PC-3 (cell line): ENCODE data around the gene B4GALT3. TPM values are rescaled to one million over a fixed set of nuclear protein-coding genes. Genes with fewer than 3 reads are reported as not detected.

Experiments used
- ATAC-seq: fragments of 200-7000 bp; cut with Tn5 transposase; 2 replicates; pipeline ENCODE4 v1.9.1; 2020; ENCODE audit warnings: mild to moderate bottlenecking, moderate library complexity
- Bru-seq: library from RNA; stranded (reverse); fragments of 400-500 nt; gene quantifications from one replicate; lab custom pipeline; 2021; lab: Mats Ljungman, UMichigan
- BruChase-seq, 2 experiments: library from RNA; stranded (reverse); fragments of 400-500 nt; gene quantifications; one replicate each; lab custom pipeline; 2021; lab: Mats Ljungman, UMichigan
- BruUV-seq: library from RNA; stranded (reverse); fragments of 400-500 nt; replicated peaks from 2 replicates; lab custom pipeline; 2021; lab: Mats Ljungman, UMichigan
- CTCF ChIA-PET: fragments of 300-600 bp; sonication (Branson Sonifier 250); formaldehyde crosslinking; loops from one replicate; lab custom pipeline; 2022; ENCODE audit warnings: antibody characterized with exemption; lab: Charles Lee
- POLR2A ChIA-PET: fragments of 300-600 bp; sonication (Branson Sonifier 250); formaldehyde crosslinking; loops from one replicate; lab custom pipeline; 2022; ENCODE audit warnings: antibody characterized with exemption; ENCODE audit not compliant: unreplicated experiment; lab: Charles Lee
- DNase-seq: peaks from one replicate; pipeline ENCODE4 v3.0.0-alpha.2; 2015
- H2AFZ ChIP-seq: fragments of 300-600 bp; sonication (generic); 2 replicates; pipeline ENCODE4 v1.6.0; 2016; ENCODE audit warnings: antibody characterized with exemption, low read length
- H3F3A ChIP-seq: fragments of 300-600 bp; sonication (generic); one replicate; pipeline ENCODE4 v1.6.0; 2017; ENCODE audit warnings: antibody characterized with exemption, low read length, control low read depth, mild to moderate bottlenecking; ENCODE audit not compliant: unreplicated experiment
- H3K27ac ChIP-seq: fragments of 300-600 bp; sonication (generic); 2 replicates; pipeline ENCODE4 v1.5.1; 2016; ENCODE audit warnings: mild to moderate bottlenecking, low read length
- H3K27me3 ChIP-seq: fragments of 300-600 bp; sonication (generic); 2 replicates; pipeline ENCODE4 v1.6.1; 2016; ENCODE audit warnings: low read length, mixed read lengths
- H3K36me3 ChIP-seq: fragments of 300-600 bp; sonication (generic); 2 replicates; pipeline ENCODE4 v1.6.1; 2016; ENCODE audit warnings: low read depth, mixed run types, low read length, mixed read lengths
- H3K4me1 ChIP-seq: fragments of 300-600 bp; sonication (generic); 2 replicates; pipeline ENCODE4 v1.5.1; 2016; ENCODE audit warnings: low read length; ENCODE audit not compliant: insufficient read depth
- H3K4me2 ChIP-seq: fragments of 300-600 bp; sonication (generic); 2 replicates; pipeline ENCODE4 v1.6.0; 2016; ENCODE audit warnings: low read length
- H3K4me3 ChIP-seq: fragments of 300-600 bp; sonication (generic); 2 replicates; pipeline ENCODE4 v1.5.1; 2016; ENCODE audit warnings: mild to moderate bottlenecking, low read length, mixed read lengths
- H3K79me2 ChIP-seq: fragments of 300-600 bp; sonication (generic); 2 replicates; pipeline ENCODE4 v1.6.1; 2017; ENCODE audit warnings: low read length, mixed read lengths
- H3K9ac ChIP-seq: fragments of 300-600 bp; sonication (generic); 2 replicates; pipeline ENCODE4 v1.6.0; 2016; ENCODE audit warnings: mild to moderate bottlenecking, low read length
- H3K9me2 ChIP-seq: fragments of 300-600 bp; sonication (generic); replicated peaks from 2 replicates; pipeline ENCODE4 v1.6.1; 2016; ENCODE audit warnings: mixed run types, low read length, mixed read lengths
- H3K9me3 ChIP-seq: fragments of 300-600 bp; sonication (generic); 2 replicates; pipeline ENCODE4 v1.6.1; 2016; ENCODE audit warnings: low read length, mixed read lengths
- H4K20me1 ChIP-seq: fragments of 300-600 bp; sonication (generic); 2 replicates; pipeline ENCODE4 v1.6.1; 2016; ENCODE audit warnings: low read length, mixed read lengths
- CTCF ChIP-seq: fragments of 300-600 bp; sonication (generic); conservative IDR thresholded peaks from 2 replicates; pipeline ENCODE4 v1.5.1; 2017; ENCODE audit warnings: antibody characterized with exemption, low read depth, mild to moderate bottlenecking, low read length
- EZH2 ChIP-seq: fragments of 300-600 bp; sonication (generic); IDR thresholded peaks from one replicate; pipeline ENCODE4 v1.6.1; 2017; ENCODE audit warnings: antibody characterized with exemption, mild to moderate bottlenecking, low read length; ENCODE audit not compliant: unreplicated experiment
- EZH2phosphoT487 ChIP-seq: fragments of 300-600 bp; sonication (generic); IDR thresholded peaks from 2 replicates; pipeline ENCODE4 v1.6.1; 2018; ENCODE audit warnings: mild to moderate bottlenecking, antibody characterized with exemption, low read length, borderline replicate concordance
- intact Hi-C: fragments of 100-400 bp; cut with micrococcal nuclease; formaldehyde crosslinking; loops from 2 replicates; pipeline ENCODE4 v1.9.0; 2023
- long read RNA-seq: library from polyadenylated mRNA; unstranded; transcript quantifications from one replicate; pipeline ENCODE4 v2.0.0, GENCODE V29; 2021; ENCODE audit not compliant: unreplicated experiment
- total RNA-seq: library from RNA; depleted of rRNA; stranded (reverse); fragments of >200 nt; gene quantifications from 2 replicates; pipeline ENCODE4 v1.2.3, GENCODE V29; 2014; rRNA removed

Gene B4GALT3
- total RNA-seq (76.9 and 85.4 TPM in 2 replicates), Bru-seq, nascent RNA (percentile 85 among the genes with signal in this experiment), BruChase-seq, experiment 1, labeled RNA remaining after a 6-hour chase (percentile 96 among the genes with signal in this experiment), BruChase-seq, experiment 2, labeled RNA remaining after a 2-hour chase (percentile 93 among the genes with signal in this experiment)
- long read RNA-seq, transcript B4GALT3-201 (8 exons, 1,911 nt) = major isoform, 84 of 156 reads
- long read RNA-seq, partial matches to known transcripts = 33 of 156 reads
- long read RNA-seq, other reads (novel, unspliced or antisense) = 32 of 156 reads

- peak within 1 kb of the TSS; percentile 80 for H3K9ac ChIP-seq
- DNase-seq = peak; percentile 82
- H3K4me1 ChIP-seq = peaks cover 25% of the 10 kb centered on the region
- ChIA-PET CTCF (interaction anchor here (1.3 kb wide), 1 partner anchor 11 kb away, joined by 5 read pairs; the partner anchor contains the start of gene PPOX), POLR2A (interaction anchor here (0.7 kb wide), 1 partner anchor 14 kb away, joined by 3 read pairs; no protein-coding TSS in a partner anchor)
- H4K20me1 ChIP-seq = no peaks in the 10 kb centered on the region
- peak within 1 kb of the TSS; percentile 87 for H3K4me3 ChIP-seq
- peak within 1 kb of the TSS; percentile 27 for H3K27ac ChIP-seq
- ATAC-seq = peak; percentile 86
- H3K79me2 ChIP-seq = peaks cover 19% of the 10 kb centered on the region
- H3K9me3 ChIP-seq = no peaks in the 10 kb centered on the region
- BruUV-seq = TSS peak; percentile 95
- TF ChIP-seq EZH2 (no peak), CTCF (no peak), EZH2phosphoT487 (no peak)
- H2AFZ ChIP-seq = peak within 1 kb of the TSS; percentile 89
- peak within 1 kb of the TSS; percentile 94 for H3K4me2 ChIP-seq
- peaks cover 27% of the 10 kb centered on the region; the same call in 1 of the 2 replicates for H3K36me3 ChIP-seq
- intact Hi-C loops = no loop called here
- no peaks in the 10 kb centered on the region for H3K9me2 ChIP-seq
- no peaks in the 10 kb centered on the region for H3F3A ChIP-seq
- no peaks in the 10 kb centered on the region for H3K27me3 ChIP-seq
These were observed at the start of gene B4GALT3 for GRCh38 chr1:161177112-161177935. Gene B4GALT3, minus strand, starts transcription at chr1:161177507. Its CDS starts 1,447 bp downstream, at chr1:161176060.

DNA sequence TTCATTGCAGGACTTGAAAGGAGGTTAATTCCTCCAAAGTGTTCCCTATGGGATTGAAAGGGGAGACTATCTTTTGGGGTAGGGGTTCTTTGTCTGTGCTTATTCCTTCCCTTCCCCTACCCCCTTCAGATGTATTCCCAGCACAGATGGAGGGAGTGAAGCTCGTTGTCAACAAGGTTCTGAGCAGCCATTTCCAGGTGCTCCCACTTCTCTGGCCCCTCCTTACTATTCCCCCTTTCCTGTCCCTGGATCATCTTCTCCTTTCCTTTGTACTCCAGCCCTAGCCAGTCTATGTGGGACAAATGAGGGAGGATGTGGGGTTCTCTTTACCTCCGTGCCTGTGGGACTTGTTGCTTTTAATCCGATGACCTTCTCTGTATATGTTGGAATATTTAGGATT, 49.5 kb upstream of the B4GALT3 start:
- POLR2A ChIA-PET = no interaction called here

More for the DNA sequence above, 49.5 kb upstream of the B4GALT3 start:
- TF ChIP-seq EZH2phosphoT487 = no peak
- TF ChIP-seq CTCF = no peak
- no peak for TF ChIP-seq EZH2
- Histone ChIP-seq H2AFZ (peak overlapping the region; percentile 85), H3K27me3 (no peaks in the 10 kb centered on the region), H3K79me2 (peaks cover 16% of the 10 kb centered on the region), H3F3A (no peaks in the 10 kb centered on the region), H3K9me2 (no peaks in the 10 kb centered on the region), H3K4me3 (peak overlapping the region; percentile 79), H3K4me1 (peaks cover 26% of the 10 kb centered on the region), H3K9ac (peak overlapping the region; percentile 80), H3K9me3 (no peaks in the 10 kb centered on the region), H3K4me2 (peak overlapping the region; percentile 82), H3K27ac (peak overlapping the region; percentile 33), H4K20me1 (no peaks in the 10 kb centered on the region), H3K36me3 (peaks cover 22% of the 10 kb centered on the region)
- intact Hi-C loops = loop anchor here (1.0 to 2.0 kb wide), 4 partner anchors 65 to 156 kb away; partner anchors contain the start of gene SDHC
- ATAC-seq (peak; percentile 11), DNase-seq (no peak)
- BruUV-seq = TSS peak; percentile 49
- CTCF ChIA-PET = interaction anchor here (0.6 to 3.0 kb wide), 4 partner anchors 65 to 156 kb away, joined by 3 to 39 read pairs (median 30); no protein-coding TSS in a partner anchor
